RPMI8226 (cell line): Measurements from ENCODE around the gene REM2.
"Not testable (repeated sequence)": the region's sequence is repeated elsewhere in the genome, so short reads cannot be mapped to it uniquely, and the experiment has no call there.

Source experiments
- DNase-seq: peaks from one replicate; pipeline ENCODE4 v3.0.0-alpha.2; 2015

Gene REM2

DNA sequence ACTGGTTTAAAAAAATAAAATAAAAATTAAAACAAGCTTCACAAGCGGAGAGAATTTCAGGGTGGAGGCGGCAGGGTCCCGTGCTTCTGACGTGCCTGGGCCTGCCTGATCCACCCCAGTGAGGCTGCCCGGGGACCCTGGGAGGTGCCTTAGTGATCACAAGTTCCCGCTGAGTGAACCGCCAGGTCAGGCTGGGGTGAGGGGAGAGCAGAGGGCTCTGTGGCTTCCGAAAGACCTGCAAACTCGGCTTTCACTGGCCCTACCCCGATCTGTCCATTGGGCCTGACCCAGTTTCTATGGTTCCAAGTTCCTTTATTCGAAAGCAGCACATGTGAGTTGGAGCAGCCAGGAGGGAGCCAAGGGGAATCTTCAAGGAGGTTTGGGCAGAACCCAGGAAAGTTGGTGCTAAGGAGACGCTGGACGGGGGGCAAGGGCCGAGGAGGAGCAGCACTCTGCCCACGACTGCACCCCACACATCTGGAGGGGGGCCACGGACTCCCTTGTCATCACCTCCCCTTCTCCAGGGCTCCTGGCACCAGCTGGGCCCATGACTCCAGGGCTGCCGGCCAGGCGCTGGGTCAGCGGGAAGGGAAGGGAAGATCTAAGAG lies 33.7 kb upstream of the REM2 start:
- no peak for DNase-seq

DNA sequence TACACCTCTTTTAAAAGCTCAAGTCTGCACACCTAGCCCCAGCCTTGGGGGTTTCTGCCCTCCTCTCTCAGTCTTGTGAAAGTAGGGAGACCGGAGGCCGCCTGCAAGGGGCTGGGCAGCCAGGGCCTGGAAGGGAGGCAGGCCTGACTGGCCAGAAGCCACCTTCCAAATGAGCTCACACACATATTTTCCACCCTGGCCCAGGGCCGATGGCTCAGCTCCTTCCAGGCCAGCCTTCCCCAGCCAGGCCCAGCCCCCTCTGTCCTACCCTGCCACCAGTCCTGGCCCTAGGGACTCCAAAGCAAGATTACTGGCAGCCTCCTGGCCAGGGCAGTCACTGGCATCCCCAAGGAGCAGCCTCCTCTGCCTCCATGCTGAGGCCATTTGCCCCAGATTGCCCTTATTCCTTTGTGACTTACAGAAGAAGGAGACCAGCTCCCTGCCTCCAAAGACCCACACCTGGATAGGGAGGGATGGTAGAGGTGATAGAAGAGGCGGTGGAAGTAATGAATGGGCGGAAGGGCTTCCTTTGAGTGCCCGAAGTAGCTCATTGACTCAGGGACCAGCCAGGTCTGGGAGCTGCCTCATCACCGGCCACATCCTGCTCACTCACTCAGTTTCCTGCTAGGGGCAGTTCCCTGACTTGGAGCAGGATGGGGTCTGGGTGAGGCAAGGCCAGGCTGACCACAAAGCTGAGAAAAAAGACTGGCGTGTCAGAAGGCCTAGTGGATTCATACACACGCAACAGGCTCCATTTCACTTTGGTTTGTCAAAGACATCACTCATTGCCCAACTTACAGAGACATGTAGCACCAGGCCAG lies 31.9 kb upstream of the REM2 start:
- DNase-seq: no peak

- DNase-seq: not testable (repeated sequence)
Measured at GRCh38 chr14:22852178-22852577, 30.8 kb upstream of the REM2 start.

DNA sequence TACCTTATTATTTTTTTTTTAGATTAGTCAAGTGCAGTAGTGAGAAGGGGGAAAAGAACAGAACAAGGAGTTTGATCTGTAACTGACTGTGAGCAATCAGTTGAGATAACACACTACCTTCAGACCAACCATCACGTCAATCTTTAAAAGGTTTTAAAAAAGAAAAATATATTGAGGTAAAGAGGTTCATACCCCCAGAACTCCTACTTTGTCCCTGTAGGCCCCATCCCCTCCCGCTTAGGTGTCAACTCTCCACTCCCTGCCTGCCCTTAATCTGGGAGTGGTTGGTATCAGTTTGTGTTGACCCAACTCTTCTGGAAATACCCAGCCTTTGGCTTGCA lies 30.5 kb upstream of the REM2 start:
- DNase-seq: no peak

DNA sequence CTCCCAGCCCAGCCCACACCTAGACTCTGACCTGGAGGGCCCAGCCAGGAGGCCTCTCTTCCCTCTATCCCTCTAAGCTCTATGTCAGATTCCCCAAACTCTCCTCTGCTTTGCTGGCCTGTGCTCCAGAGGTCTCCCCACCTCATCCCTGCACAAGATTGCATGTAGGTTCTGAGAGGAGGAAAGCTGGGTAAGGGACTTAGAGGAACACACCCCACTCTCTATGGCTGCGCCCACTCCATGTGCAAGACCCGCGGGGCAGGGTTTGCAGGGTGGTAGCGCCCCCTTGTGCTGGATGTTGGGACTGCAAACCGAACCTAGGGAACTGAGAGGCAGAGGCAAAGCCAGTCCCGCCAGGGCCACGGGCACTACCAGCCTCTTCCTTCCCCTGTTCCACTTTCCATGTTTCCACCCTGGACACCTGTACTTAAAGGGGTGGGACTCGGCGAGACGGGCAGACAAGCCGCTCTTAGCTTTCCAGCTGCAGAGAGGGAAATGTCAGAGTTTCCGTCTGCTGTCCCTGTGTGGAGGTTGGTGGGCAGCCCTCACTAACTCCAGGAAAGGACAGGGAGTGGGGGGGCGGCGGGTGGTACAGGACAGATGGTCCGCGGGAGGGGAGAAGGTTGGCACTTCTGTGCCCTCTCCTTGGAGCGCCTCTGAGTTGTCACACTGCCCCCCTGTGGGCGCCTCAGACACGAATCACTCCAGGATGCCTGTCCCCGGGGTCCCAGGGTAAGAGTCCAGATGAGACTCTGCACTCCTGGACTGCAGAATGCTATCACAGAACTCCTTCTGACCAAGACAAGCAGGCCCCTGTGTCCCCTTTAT lies 29.9 kb upstream of the REM2 start:
- peak; percentile 71 for DNase-seq

DNA sequence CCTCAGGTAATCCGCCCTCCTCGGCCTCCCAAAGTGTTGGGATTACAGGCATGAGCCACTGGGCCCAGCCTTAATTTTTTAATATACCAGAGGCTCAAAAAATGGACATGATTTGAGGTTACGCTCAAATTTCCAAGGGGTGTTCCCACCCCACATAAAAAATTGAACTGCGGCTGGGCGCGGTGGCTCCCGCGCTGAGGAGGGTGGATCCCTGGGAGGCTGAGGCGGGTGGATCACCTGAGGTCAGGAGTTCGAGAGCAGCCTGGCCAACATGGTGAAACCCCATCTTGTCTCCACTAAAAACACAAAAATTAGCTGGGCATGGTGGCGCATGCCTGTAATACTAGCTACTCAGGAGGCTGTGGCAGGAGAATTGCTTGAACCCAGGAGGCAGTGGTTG lies 28.7 kb upstream of the REM2 start:
- not testable (repeated sequence) for DNase-seq

DNA sequence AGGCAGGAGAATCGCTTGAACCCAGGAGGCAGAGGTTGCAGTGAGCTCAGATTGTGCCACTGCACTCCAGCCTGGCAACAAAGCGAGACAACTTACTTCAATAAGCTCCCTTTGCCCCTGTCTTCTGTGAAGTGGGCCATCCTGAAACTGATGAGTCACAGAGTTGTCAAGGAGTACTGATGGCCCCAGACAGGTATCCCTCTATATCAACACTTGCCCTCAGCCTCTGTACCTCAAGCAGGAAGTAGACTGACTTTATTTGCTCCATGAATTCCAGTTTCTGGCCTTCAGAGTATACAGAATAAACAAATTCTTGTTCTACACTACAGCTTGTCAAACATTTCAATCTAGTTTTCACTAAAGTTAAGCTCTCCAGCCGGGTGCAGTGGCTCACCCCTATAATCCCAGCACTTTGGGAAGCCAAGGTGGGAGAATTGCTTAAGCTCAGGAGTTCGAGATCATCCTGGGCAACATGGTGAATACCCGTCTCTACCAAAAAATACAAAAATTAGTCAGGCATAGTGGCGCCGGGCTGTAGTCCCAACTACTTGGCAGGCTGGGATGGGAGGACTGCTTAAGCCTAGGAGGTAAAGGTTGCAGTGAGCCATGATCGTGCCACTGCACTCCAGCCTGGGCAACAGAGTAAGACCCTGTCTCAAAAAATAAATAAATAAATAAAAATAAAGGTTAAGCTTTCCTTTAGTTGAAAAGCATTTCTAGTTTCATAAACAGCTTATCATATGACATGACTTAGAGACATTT lies 27.9 kb upstream of the REM2 start:
- no peak for DNase-seq

GRCh38 chr14:22856428-22856827 lies 26.6 kb upstream of the REM2 start:
- no peak for DNase-seq

- DNase-seq: not testable (repeated sequence)
Measured at GRCh38 chr14:22860377-22860776, 22.6 kb upstream of the REM2 start.

DNA sequence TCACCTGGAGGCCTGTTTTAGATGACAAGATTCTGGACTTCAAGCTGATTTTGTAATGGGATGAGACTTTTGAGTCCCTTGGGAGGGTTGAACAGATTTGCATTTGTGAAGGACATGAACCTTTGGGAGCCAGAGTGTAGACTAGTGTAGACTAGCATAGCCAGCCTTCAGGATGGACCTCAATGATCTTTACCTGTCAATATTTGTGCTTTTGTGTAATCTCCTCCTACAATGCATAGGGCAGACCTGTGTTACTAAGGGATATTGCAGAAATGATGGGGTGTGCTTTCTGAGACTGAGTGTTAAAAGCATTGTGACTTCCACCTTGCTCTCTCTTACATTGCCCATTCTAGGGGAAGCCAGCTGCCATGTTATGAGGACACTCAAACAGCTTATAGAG lies 21.4 kb upstream of the REM2 start:
- DNase-seq: no peak

DNA sequence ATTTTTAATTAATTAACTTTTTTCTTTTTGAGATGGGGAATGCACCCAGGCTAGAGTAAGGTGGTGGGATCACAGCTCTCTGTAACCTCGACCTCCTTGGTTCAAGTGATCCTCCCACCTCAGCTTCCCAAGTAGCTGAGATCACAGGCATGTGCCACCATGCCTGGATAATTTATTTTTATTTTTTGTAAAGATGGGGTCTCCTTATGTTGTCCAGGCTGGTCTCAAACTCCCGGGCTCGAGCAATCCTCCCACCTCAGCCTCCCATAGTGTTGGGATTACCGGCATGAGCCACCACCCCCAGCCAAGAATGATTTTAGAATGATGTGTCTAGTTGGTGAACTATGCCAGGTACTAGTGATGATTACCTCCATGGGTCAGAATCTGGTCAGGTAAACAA lies 18.0 kb upstream of the REM2 start:
- DNase-seq: no peak

DNA sequence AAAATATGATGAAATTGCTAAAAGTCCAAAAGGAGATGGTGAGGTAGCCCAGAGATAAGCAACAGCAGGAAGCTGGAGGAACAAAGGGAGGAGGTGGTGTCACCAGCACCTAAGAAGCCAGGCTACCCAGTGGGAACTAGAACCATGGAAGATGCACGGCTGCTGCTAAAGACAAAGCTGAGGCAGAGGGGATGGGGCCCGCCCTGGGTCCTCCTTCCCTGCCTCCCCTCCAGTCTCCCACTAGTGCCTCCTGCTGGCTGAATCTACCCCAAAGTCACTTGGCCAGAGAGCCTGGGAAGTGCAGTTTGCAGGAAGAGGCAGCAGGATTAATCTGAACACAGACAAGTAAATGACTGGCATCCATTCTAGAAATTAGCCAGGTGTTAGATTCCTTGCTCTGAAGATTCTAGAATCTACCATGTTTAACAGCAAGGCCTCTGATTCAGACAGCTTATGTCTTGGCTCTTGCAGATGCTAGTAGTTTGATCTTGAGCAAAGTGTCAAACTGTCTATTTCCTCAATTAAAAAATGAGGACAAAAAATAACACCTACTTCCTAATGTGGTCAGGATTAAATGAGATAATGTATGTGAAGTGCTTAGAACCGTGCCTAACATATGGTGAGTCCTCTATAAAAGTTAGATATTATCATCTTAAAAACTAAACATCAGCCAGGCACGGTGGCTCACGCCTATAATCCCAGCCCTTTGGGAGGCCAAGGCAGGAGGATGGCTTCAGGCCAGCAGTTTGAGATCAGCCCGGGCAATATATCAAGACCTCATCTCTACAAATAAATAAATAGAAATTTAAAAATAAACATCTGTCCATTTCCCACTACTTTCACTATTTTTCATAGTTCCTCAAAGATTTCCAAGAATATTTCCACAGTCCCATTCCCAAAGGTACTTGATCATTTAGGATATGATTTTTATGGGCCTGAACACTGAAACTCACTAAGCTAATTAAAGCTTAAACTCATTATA lies 17.3 kb upstream of the REM2 start:
- DNase-seq: peak; percentile 11

DNA sequence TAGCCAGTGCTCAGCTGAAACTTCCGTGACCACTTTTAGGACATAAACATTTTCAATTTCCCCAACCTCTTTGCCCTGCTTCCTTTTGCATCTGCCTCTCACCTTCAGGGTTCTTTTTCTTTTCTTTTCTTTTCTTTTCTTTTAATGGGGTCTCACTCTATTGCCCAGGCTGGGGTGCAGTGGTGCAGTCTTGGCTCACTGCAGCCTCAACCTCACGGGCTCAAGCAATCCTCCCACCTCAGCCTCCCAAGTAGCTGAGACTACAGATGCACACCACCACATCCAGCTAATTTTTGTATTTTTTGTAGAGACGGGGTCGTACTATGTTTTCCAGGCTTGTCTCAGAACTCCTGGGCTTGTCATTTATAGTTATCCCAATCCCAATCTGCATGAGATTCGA lies 16.1 kb upstream of the REM2 start:
- no peak for DNase-seq

- DNase-seq: no peak
Measured at GRCh38 chr14:22870811-22871223, 12.2 kb upstream of the REM2 start.

- DNase-seq: peak; percentile 90
Measured at GRCh38 chr14:22871224-22872032, 11.6 kb upstream of the REM2 start, which contains the start of gene LRP10. Gene LRP10, plus strand, starts transcription at chr14:22871740. Its CDS starts 564 bp downstream, at chr14:22872304.

GRCh38 chr14:22872033-22872832 lies 10.8 kb upstream of the REM2 start:
- DNase-seq: peak; percentile 65

- no peak for DNase-seq
Measured at GRCh38 chr14:22872833-22873520, 10.0 kb upstream of the REM2 start.

DNA sequence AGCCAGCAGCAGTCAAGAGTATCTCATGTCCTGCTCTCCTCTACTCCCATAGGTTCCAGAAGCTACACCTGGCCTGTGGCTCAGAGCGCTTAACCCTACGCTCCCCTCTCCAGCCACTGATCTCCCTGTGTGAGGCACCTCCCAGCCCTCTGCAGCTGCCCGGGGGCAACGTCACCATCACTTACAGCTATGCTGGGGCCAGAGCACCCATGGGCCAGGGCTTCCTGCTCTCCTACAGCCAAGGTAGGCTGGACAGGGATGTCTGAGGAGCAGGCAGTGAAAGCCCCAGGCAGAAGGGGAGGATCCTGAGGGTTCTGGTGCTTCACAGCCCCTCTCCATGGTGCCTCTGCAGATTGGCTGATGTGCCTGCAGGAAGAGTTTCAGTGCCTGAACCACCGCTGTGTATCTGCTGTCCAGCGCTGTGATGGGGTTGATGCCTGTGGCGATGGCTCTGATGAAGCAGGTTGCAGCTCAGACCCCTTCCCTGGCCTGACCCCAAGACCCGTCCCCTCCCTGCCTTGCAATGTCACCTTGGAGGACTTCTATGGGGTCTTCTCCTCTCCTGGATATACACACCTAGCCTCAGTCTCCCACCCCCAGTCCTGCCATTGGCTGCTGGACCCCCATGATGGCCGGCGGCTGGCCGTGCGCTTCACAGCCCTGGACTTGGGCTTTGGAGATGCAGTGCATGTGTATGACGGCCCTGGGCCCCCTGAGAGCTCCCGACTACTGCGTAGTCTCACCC lies 7.8 kb upstream of the REM2 start:
- DNase-seq: no peak
